LNCAP (cell line): ENCODE measurements around the gene SOX10.

ENCODE experiments used
- TF ChIP-seq, protein P1 (sequence below): fragments of 450-650 bp; IDR thresholded peaks from 2 replicates; pipeline ENCODE4 v1.5.1; 2017; ENCODE audit warnings: mild to moderate bottlenecking

Gene SOX10

DNA sequence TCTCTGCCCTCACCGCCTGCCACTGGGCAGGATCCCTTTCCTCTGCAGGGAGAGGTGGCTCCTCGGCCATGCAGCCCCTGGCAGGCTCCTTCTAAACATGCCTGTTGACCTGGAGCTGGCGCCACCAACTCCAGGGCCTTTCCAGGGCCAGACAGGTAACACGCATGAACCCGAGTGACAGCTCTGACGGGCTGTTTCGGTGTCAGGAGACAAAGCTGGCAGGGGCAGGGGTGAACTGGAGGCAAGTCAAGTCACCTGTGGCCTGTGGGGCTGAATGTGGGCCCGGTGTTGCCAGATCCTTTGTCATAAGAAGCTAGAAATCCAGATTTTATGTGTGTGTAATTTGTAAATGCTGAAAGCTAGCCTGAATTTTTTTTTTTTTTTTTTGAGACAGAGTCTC is 42.2 kb downstream of the SOX10 start:
- TF ChIP-seq, protein P1, sequence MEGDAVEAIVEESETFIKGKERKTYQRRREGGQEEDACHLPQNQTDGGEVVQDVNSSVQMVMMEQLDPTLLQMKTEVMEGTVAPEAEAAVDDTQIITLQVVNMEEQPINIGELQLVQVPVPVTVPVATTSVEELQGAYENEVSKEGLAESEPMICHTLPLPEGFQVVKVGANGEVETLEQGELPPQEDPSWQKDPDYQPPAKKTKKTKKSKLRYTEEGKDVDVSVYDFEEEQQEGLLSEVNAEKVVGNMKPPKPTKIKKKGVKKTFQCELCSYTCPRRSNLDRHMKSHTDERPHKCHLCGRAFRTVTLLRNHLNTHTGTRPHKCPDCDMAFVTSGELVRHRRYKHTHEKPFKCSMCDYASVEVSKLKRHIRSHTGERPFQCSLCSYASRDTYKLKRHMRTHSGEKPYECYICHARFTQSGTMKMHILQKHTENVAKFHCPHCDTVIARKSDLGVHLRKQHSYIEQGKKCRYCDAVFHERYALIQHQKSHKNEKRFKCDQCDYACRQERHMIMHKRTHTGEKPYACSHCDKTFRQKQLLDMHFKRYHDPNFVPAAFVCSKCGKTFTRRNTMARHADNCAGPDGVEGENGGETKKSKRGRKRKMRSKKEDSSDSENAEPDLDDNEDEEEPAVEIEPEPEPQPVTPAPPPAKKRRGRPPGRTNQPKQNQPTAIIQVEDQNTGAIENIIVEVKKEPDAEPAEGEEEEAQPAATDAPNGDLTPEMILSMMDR: no peak

DNA sequence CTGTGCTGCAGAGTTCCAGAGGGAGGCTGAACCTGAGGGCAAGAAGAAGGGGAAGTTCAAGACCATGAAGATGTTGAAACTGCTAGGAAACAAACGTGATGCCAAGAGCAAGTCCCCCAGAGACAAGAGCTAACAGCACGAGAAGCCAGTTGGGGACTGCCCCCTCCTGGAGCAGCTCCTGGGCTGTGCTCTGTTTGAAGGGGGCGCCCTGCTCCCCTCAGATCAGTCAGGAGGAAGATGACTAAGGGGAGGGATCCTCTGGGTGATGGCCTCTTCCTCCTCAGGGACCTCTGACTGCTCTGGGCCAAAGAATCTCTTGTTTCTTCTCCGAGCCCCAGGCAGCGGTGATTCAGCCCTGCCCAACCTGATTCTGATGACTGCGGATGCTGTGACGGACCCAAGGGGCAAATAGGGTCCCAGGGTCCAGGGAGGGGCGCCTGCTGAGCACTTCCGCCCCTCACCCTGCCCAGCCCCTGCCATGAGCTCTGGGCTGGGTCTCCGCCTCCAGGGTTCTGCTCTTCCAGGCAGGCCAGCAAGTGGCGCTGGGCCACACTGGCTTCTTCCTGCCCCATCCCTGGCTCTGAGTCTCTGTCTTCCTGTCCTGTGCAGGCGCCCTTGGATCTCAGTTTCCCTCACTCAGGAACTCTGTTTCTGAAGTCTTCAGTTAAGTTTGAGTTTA is 43.5 kb downstream of the SOX10 start:
- TF ChIP-seq, protein P1: no peak

GRCh38 chr22:37933711-37934376 is 50.5 kb downstream of the SOX10 start:
- TF ChIP-seq, protein P1: peak; percentile 99

DNA sequence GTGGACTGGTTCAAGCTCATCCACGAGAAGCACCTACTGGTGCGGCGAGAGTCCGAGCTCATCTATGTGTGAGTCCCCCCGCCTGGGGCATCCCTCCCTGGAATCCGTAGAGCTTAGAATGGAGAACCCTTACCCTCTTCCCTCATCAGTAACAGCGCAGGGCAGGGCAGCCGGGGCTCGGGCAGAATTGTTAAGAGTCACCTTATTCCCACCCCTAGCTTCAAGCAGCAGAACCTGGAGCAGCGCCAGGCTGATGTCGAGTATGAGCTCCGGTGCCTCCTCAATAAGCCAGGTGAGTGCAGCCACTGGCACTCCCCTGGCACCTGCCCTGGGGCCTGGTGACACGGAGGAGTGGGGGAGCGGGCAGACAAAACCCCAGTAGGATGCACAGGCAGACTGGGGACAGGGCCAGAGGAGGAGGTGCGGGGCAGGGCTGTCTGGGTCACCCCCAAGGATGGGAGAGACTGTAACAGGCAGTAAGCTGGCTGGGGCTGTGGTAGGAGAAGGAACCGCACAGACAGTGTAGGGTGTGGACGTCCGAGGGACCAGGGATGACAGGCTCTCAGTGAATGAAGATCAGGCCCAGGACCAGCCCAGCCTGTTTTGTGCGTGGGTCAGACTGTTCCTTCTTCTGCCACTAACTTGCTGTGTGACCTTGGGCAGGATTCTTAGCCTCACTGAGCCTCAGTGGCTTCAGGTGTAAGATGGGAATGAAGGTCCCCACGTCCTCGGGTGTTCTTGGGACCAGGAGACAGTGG is 51.4 kb downstream of the SOX10 start:
- TF ChIP-seq, protein P1: no peak

- TF ChIP-seq, protein P1: no peak
Observed at GRCh38 chr22:37932401-37932800, 52.0 kb downstream of the SOX10 start.

DNA sequence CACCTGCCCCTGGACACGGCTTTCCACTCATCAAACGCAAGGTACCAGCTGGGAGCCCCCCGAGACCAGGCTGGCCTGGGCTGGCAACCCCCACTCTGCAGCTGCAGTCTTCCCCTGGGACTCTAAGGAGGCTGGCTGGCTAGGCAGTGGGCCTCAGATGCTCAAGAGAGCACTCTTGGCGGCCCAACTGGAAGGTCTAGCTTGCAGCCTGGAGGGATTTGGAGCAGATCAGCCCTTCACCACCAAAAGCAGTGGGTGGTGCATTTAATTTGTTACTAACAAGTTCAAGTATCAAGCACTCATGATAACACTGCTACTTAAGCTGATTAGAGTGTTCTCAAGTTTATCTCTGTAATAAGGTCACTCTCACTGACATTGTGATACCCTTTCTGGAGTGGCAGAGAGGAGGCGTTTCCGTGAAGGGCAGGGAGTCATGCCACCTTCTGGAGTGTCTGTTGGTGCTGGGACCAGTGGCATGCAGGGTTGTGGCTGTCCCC is 52.4 kb downstream of the SOX10 start:
- TF ChIP-seq, protein P1: no peak

GRCh38 chr22:37930952-37931440 is 53.4 kb downstream of the SOX10 start:
- TF ChIP-seq, protein P1: no peak
